HL-60/S4 treated with retinoic acid at 250 ng/mL for 4 days and 3 days (cell line): ENCODE measurements around the gene AP5S1.
"Not testable (repeated sequence)": the region's sequence is repeated elsewhere in the genome, so short reads cannot be mapped to it uniquely, and the experiment has no call there.

ENCODE experiments used
- in situ Hi-C: fragments of 300-500 bp; cut with MboI; formaldehyde crosslinking; loops from 2 replicates; pipeline ENCODE4 v1.7.0; 2022; ENCODE audit warnings: low sequenced_read_pairs

AP5S1 gene

GRCh38 chr20:3789201-3789600 lies 31.1 kb upstream of the AP5S1 start:
- in situ Hi-C loops: not testable (repeated sequence)

GRCh38 chr20:3794168-3794567 lies 26.2 kb upstream of the AP5S1 start:
- in situ Hi-C loops: not testable (repeated sequence)

GRCh38 chr20:3794701-3795420 lies 25.5 kb upstream of the AP5S1 start:
- in situ Hi-C loops: no loop called here

GRCh38 chr20:3795511-3796468 lies 24.6 kb upstream of the AP5S1 start, which contains the start of gene CDC25B:
CDC25B (plus strand) TSS chr20:3796310; CDS start chr20:3796532, 222 bp downstream.
- in situ Hi-C loops: no loop called here

GRCh38 chr20:3796477-3797225 lies 23.7 kb upstream of the AP5S1 start:
- in situ Hi-C loops: no loop called here

GRCh38 chr20:3797226-3797545 lies 23.2 kb upstream of the AP5S1 start:
- in situ Hi-C loops: no loop called here

GRCh38 chr20:3797592-3798372 lies 22.6 kb upstream of the AP5S1 start:
- in situ Hi-C loops: no loop called here

GRCh38 chr20:3798373-3798768 lies 22.0 kb upstream of the AP5S1 start:
- in situ Hi-C loops: no loop called here

- in situ Hi-C loops: no loop called here
Measured at GRCh38 chr20:3798908-3799248, 21.5 kb upstream of the AP5S1 start.

GRCh38 chr20:3800256-3800877 lies 20.0 kb upstream of the AP5S1 start:
- in situ Hi-C loops: no loop called here

GRCh38 chr20:3800878-3801260 lies 19.5 kb upstream of the AP5S1 start:
- in situ Hi-C loops: no loop called here

- in situ Hi-C loops: no loop called here
Measured at GRCh38 chr20:3801299-3801698, 19.0 kb upstream of the AP5S1 start.

- in situ Hi-C loops: no loop called here
Measured at GRCh38 chr20:3801846-3802245, 18.5 kb upstream of the AP5S1 start.

- in situ Hi-C loops: no loop called here
Measured at GRCh38 chr20:3802524-3803239, 17.7 kb upstream of the AP5S1 start.

GRCh38 chr20:3803289-3803688 lies 17.1 kb upstream of the AP5S1 start:
- in situ Hi-C loops: no loop called here

GRCh38 chr20:3803854-3804253 lies 16.5 kb upstream of the AP5S1 start:
- in situ Hi-C loops: no loop called here

GRCh38 chr20:3804254-3804751 lies 16.0 kb upstream of the AP5S1 start:
- in situ Hi-C loops: no loop called here

- in situ Hi-C loops: no loop called here
Measured at GRCh38 chr20:3804781-3805180, 15.6 kb upstream of the AP5S1 start.

GRCh38 chr20:3808544-3808943 lies 11.8 kb upstream of the AP5S1 start:
- in situ Hi-C loops: no loop called here
